ENCODE data around the gene C5orf63. TPM values are rescaled to one million over a fixed set of nuclear protein-coding genes. Genes with fewer than 3 reads are reported as not detected.
A peak's percentile ranks its signal among the peaks of the same experiment; 100 is the strongest.
"Not testable (repeated sequence)": the region's sequence is repeated elsewhere in the genome, so short reads cannot be mapped to it uniquely, and the experiment has no call there.

Gene C5orf63
- total RNA-seq, 1 donor from 2014 or later: 2.4 TPM

- no peak for DNase-seq (ENCODE audit: low read depth in 2 of 2)
These were observed 41.5 kb downstream of the C5orf63 start for GRCh38 chr5:127031863-127032232.

DNA sequence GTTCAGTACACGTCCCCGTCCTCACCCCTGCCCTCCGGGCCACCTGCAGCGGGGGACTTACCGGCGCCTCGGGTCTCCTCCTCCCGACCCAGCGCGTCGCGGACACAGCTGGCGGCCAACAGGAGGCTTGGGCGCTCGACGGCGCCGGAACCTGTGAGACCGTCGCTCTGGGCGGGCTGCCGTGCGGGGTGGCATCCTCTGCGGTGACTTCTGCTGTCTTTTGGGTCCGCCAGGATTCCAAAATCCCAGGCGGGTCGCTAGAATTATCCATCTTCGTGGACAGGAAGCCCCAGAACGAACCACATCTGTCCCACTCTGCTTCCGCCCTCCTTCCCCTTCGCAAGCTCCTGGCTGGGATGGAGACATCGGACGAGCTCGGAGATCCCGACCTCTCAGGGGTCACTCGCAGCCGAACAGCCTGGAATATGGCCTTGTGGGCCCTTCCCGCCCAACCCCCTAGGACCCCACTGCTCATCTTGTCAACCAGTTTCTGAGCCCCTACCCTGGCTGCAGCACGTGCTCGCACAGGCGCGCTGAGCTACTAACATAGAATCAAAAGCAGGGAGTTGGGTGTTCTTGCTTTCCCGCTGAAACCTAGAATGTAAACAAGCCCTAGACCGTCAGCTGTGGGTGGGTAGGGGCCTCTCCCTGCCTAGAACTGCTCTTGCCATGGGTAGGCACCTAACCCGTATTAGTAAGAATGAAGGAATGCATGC lies 42.0 kb downstream of the C5orf63 start:
- peak; percentile 51 to 56 for DNase-seq (ENCODE audit: low read depth in 2 of 2)

DNA sequence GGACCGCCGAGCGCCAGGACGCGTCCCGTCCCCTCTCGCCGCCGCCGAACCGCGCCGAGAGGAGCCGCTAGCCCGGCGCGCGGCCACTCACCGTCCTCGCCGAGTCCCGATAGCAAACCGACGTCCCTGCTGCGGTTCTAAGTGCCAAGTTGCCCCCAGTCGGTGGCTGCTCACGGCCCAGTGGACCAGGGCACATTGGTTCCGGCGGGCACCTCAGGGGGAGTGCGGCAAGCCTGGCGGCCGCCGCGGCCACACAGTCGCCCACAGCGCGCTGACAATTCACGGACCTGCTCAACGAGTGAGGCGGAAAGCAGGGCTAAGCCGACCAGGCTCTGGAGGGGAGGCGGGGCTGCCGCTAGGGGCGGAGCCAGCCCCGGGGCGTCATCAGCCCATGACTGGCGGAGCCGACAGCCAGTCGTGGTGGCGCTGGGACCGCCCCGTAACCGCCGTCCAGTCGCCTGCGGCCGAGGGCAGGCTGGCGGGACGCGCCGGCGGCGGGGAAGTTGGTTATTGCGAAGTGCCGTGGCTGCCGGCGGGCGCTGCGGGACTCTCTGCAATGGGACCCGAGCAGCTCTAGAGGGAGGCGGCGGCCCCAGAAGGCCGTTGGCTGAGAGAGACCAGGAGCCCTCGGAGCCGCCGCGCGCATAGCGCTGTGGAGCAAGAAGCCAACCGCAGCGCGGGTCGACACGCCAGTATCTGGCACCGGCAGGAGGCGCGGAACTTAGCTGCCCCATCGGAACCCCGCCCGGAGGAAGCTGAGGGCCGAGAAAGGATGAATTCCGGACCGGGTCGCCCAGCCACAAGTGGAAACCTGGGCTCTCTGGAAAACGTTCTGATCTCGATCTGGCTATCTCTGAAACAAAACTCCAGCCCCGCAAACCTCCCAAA lies 42.8 kb downstream of the C5orf63 start, which contains the start of gene MARCHF3:
Gene MARCHF3, minus strand, starts transcription at position 300 of the 888 bp plus-strand sequence. CDS start 112,387 bp downstream, outside the sequence.
- peak; percentile 98 for DNase-seq (ENCODE audit: low read depth in 2 of 2)

- DNase-seq (ENCODE audit: low read depth in 2 of 2): peak; percentile 80 to 87
These were observed 43.6 kb downstream of the C5orf63 start for GRCh38 chr5:127029581-127030258.

GRCh38 chr5:127028822-127029457 lies 44.4 kb downstream of the C5orf63 start:
- peak; percentile 55 to 74 for DNase-seq (ENCODE audit: low read depth in 2 of 2)

DNA sequence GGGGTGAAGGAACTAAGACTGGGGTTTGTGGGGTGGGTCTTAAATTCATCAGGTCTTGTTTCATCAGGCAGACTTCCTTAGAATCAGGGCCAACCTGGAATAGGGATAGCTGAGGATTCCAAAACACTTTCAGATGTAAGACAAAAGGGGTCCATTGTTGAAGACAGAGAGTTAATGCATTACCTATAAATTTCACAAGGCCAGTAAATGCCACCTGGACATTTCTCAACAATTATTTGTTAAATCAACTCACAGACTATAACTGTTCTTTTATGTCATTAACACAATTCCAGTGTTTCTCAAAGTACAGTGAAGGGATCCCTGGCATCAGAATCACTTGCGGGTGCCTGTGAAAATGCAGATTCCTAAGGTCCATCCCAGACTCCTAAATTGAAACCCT lies 45.8 kb downstream of the C5orf63 start:
- no peak for DNase-seq (ENCODE audit: low read depth in 2 of 2)

GRCh38 chr5:127026166-127026565 lies 47.1 kb downstream of the C5orf63 start:
- no peak for DNase-seq (ENCODE audit: low read depth in 2 of 2)

- no peak for DNase-seq (ENCODE audit: low read depth in 2 of 2)
These were observed 47.8 kb downstream of the C5orf63 start for GRCh38 chr5:127025467-127025866.

DNA sequence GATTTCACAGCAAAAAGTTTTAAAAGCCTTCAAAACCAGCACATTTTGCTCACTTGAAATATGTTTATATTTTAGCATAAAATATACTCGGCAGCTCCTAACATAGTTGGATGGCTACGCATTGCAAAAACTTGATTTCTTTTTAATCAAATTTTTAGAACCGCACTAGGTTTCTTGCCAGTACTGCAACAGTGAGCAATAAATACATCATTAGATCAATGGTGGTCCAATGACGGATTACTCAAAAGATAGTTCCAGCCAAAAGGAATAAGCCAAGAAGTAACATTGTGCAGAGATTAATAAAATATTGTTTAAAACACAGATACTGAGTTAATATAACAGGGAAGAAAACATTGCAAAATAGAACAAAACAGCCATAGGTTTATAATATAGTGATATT lies 48.5 kb downstream of the C5orf63 start:
- no peak for DNase-seq (ENCODE audit: low read depth in 2 of 2)

- DNase-seq (ENCODE audit: low read depth in 2 of 2): not testable (repeated sequence)
These were observed 49.6 kb downstream of the C5orf63 start for GRCh38 chr5:127023552-127024191.

DNA sequence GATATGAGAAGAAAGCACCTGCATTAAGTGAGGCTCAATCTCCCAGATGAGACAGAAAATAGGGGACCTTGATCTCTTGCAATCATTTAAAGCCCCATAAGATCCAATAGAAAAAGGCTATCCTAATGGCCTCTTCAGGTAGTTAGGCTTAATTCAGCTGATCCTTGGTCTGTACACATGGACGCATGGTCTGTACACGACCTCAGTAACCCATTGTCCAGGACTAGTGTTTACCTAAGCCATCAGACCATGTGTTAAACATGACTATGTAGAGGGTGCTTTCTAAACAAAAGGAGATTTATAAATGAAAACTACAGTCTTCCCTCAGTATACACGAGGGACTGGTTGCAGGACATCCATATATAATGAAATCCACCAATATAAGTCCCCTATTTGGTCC lies 50.5 kb downstream of the C5orf63 start:
- no peak for DNase-seq (ENCODE audit: low read depth in 2 of 2)

DNA sequence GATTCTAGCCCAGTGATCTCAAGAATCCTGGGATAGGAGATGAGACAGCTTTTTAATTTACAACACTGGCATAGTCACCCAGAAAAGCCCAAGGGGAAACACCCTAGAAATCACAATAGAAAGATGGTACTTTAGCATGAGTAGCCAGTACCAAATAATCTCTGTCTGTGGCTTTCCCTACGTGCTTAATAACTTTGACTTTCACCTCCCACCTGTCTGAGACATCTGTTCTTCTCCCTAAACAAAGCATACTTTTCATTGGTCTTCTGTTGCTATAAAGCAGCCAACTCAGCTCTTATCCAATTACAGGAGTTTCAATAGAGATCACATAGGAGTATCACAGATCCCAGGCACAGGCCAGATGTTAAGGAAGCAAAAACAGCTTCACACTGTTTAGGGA lies 53.4 kb downstream of the C5orf63 start:
- no peak for DNase-seq (ENCODE audit: low read depth in 2 of 2)

DNA sequence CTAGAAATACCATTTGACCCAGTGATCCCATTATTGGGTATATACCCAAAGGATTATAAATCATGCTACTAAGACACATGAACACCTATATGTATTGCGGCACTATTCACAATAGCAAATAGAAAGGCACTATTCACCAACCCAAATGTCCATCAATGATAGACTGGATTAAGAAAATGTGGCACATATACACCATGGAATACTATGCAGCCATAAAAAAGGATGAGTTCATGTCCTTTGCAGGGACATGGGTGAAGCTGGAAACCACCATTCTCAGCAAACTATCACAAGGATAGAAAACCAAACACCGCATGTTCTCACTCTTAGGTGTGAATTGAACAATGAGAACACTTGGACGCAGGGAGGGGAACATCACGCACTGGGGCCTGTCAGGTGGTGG lies 56.6 kb downstream of the C5orf63 start:
- not testable (repeated sequence) for DNase-seq (ENCODE audit: low read depth in 2 of 2)

DNA sequence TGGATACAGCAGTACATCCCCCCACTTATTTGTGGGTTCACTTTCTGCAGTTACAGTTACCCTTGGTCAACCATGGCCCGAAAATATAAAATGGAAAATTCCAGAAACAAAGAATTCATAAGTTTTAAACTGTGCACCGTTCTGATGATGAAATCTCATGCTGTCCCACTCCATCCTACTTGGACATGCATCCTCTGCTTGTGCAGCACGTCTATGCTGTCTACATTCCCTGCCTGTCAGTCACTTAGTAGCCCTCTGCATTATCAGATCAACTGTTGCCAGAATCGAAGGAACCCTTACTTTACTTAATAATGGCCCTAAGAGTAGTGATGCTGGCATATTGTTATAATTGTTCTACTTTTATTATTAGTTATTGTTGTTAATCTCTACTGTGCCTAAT lies 57.6 kb downstream of the C5orf63 start:
- DNase-seq (ENCODE audit: low read depth in 2 of 2): no peak

DNA sequence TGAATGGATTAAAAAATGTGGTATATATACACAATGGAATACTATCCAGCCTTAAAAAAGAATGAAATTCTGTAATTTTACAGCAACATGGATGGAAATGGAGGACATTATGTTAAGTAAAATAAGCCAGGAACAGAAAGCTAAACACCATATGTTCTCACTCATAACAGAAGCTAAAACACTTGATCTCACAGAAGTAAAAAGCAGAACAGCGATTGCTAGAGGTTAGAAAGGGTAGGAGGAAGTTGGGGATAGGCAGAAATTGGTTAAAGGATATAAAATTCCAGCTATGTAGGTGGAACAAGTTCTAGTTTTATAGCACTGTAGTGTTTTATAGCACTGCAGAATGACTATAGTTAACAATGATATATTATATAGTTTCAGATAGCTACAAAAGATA lies 58.7 kb downstream of the C5orf63 start:
- DNase-seq (ENCODE audit: low read depth in 2 of 2): no peak

DNA sequence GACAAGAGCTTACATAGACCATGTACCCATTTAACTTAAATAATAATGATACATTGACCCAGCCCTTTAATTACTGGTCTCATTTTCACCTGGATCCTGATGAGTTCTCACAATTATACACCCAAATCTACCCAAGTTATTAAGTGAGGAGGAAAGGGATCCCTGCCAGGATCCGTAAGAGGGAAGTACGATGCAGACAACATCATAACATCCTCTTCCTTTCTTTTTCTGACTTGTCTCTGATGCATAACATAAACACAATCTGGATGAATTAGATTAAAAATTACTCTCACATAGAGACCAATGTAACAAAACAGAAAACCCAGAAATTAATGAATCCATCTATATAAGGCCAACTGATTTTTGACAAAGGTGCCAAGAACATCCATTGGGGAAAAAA lies 59.9 kb downstream of the C5orf63 start:
- DNase-seq (ENCODE audit: low read depth in 2 of 2): peak; percentile 53 to 82

- peak; percentile 72 to 86 for DNase-seq (ENCODE audit: low read depth in 2 of 2)
These were observed 60.4 kb downstream of the C5orf63 start for GRCh38 chr5:127012916-127013315.

DNA sequence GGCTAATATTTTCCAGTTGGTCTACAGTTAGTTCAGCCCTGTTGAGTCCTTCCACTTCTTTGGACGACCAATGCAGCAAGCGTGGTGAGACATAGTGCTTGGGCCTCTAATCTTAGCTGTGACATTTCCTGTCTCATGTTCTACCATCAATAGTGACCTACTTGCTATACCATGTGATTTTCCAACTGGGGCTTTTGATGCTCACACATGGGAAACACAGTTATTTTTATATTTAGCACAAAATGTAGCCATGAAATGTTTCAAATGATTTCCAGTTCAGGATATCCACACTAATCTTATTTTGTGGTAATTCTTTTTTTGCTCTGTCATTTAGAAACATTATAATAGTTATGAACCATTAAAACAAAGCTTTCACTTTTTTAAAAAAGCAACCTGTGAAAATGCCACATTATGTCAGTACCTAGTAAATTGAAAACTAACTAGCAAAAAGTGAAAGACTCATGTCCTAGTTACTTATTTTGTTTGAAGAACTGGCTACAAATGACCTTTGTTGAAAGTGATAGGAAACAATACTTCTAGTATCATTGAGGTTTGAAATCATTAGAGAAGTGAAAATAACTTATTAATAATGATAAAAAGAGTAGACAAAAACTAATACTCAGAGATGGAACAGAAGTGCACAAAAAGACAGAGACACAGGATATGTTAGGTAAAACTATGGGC lies 61.2 kb downstream of the C5orf63 start:
- peak; percentile 48 to 69 for DNase-seq (ENCODE audit: low read depth in 2 of 2)

- DNase-seq (ENCODE audit: low read depth in 2 of 2): peak in 1 of 2 donors; percentile 72
These were observed 62.1 kb downstream of the C5orf63 start for GRCh38 chr5:127011153-127011552.

GRCh38 chr5:127010362-127010761 lies 62.9 kb downstream of the C5orf63 start:
- peak in 1 of 2 donors; percentile 57 for DNase-seq (ENCODE audit: low read depth in 2 of 2)
